GM19438 (cell line): ENCODE measurements around the gene ATG4B.

Experiments used
- ATAC-seq: cut with Tn5 transposase; IDR thresholded peaks from one replicate; pipeline ENCODE4 v1.9.1; 2021; ENCODE audit warnings: low read depth; ENCODE audit not compliant: unreplicated experiment

Gene ATG4B

DNA sequence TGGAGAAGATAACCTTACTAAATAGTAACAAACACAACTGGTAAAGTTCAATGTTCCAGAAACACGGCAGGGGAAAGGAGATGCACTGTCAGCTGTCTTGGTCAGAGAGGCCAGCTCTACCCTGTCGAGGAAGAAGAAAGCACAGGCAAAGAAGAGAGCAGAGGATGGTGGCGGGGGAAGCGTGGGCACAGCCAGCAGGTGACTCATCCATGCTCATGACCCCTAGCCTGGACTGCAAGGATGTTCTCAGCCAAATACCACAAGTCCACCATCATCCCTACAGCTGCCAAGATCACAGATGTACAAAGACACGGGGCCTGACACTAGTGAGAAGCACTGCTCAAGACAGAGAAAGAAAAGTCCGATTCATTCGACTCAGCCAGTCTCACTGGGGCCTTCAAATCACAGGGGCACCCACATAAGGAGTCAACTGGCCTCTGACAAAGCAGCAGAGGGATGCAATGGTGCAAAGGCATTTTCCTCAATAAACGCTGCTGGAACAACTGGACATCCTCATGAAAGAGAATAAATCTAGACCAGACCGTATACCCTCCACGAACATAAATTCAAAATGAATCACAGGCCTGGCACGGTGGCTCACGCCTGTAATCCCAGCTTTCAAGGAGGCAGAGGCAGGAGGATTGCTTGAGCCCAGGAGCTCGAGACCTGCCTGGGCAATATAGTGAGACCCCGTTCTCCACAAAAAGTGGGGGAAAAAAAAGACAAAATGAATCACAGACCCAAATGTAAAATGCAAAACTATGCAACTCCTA is 43.5 kb downstream of the ATG4B start:
- ATAC-seq, result no peak

DNA sequence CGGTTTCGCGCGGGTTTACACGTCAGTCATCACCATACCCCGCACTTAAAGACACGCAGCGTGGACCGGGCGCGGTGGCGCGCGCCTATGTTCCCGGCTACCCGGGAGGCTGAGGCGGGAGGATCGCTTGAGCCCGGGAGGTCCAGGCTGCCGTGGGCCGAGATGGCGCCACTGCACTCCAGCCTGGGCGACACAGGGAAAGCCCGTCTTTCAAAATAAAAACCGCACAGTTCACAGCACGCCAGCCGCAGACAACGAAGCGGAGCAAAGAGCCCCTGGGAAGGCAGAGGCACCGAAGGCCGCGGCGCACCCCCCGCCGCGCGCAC is 48.8 kb downstream of the ATG4B start:
- ATAC-seq, result peak; percentile 17

DNA sequence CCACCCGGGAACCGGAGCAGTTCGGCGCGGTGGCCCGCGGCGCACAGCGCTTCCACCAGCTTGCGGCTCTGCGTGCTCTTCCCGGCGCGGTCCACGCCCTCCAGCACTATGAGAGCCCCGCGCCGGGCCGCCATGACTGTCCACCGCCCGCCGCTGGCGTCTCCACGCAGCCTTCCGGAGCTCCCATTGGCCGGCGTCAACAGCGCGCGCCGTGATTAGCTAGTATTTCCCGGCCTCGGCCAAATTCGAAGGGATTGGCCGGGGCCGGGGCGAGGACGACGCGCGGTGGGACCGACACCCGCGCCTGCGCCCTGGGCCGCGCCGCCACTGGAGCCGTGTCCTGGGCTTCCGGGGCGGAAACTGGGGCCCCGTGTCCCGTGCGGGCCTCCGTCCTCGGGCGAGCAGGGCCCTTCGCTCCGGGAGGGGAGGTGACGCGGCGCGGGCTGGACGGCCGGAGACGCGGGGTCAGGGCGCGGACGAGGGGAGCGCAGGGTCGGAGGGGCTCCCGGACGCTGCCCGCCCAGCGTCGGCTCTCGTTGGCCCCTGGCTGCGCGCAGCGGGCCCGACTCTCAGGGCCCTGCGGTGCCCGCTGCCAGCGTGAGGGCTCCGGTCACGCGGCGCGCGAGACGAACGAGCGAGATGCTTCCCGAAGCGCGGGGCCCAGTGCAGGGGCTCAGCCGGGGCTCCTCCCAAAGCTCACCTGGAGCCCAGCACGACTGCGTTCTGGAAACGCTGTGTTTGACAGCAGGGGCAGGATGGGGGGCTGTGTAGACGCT is 49.3 kb downstream of the ATG4B start, which contains the start of gene DTYMK:
DTYMK (minus strand) TSS at position 166 of the 776 bp plus-strand sequence; CDS start at position 134, 32 bp downstream.
- peak; percentile 94 for ATAC-seq

DNA sequence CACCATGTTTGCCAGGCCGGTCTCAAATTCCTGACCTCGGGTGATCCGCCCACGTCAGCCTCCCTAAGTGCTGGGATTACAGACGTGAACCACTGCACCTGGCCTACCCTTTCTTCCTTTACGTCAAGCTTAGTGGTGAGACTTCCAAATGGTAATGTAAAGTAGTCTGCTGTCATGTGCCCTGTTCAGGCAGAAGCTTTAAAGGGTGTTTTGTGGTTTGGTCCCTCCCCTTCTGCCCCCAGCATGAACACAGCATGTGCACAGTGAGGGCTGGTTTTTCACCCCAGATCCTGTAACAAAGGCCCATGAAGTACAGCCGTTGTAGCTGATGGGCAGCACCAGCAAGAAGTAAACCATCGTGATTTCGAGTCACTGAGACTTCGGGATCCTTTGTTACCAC is 51.8 kb downstream of the ATG4B start:
- no peak for ATAC-seq

DNA sequence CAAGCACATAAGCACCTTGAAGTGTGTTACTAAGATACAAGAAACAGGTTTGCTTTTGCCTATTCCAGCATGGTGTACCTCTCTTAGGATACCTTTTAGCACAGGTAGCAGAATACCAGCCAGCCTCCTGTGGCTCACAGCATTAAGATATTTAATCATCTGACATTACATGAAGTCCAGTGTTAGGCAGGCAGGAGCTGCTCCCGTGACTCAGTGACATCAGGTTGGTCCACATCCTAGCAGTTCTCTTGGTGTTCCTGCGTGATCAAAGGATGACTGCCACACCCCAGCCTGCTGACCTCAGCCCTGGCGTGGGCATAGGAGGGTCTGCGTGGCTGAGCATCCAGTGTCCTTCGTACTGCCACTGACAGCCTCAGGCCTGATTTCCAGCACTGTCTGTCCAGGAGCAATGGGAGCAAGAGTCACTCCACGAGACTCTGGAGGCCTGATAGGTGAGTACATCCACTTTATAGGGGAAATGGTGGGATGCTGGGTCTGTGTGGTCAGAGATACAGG is 52.8 kb downstream of the ATG4B start:
- ATAC-seq, result no peak

DNA sequence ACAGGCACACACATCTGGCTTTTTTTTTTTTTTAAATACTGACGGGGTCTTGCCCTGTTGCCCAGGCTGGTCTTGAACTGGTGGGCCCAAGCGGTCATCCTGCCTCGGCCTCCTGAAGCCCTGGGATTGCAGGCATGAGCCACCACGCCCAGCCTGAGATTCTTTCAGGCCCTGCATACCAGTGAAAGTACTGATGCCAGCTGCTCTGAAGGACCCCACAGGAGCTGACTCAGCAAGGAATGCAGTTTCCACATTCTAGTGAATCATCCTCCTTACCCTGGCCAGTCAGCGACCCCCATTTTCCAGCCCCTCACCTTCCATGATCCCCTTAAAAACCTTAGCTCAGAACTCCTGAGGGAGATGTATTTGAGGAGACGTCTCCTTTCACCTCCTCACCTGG is 55.0 kb downstream of the ATG4B start:
- no peak for ATAC-seq

DNA sequence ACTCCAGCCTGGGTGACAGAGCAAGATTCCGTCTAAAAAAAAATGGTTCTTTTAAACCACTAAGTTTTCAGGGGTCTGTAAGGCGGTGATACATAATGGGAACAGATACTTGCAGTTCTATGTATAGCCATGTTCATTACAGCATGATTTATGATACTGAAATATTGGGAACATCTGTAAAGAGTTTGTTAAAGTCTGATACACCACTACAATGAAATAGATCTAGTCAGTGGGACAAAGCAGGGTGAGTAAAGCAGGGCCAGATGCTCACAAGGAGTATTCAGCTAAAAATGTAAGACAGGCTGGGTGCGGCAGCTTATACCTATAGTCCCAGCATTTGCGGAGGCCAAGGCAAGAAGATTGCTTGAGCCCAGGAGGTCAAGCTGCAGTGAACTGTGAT is 58.2 kb downstream of the ATG4B start:
- ATAC-seq, result no peak

DNA sequence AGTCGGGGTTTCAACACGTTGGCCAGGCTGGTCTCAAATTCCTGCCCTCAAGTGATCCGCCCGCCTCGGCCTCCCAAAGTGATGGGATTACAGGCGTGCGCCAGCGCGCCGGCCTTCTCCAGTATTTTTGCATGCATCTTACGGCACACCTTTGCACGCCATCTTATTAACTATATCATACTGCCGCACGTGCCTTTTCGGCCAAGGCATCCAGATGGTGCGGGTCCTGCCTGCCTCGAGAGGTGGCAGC is 63.6 kb downstream of the ATG4B start:
- no peak for ATAC-seq

DNA sequence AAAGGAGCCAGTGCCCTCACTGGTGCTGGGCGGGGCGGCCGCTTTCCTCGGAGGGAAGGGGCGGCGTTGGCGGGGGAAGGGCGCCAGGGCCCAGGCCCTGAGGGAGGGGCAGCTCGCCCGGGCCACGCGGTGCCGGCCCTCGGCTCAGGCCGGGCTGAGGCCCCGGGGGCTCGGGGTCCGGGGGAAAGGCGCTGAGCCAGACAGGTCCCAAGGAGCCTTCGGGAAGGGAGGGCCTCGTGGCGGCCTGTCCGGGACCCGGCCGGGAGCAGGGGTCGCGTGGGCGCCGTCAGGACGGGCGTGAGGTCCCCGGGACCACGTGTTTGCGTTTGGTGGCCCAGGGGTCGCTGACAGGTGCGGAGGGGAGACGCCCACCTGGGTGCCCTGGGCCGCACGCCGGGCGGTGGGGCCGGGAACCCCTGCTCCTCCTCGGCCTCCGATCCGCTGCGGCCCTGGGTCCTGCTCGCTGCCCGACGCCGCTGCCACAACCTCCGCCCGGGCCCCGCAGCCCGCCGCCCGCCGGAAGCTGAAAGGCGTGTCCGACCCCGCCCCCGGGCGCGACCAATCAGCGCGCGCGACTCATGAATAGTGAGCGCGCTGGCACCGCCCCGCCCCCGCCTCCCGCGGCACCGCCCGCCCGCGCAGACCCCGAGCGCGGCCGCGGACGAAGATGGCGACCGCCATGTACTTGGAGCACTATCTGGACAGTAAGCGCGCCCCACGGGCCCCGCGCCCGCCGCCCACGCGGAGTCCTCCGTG is 64.1 kb downstream of the ATG4B start, which contains the start of gene ING5:
ING5 (plus strand) TSS at position 641 of the 756 bp plus-strand sequence; CDS start at position 668, 27 bp downstream.
- peak; percentile 47 for ATAC-seq

DNA sequence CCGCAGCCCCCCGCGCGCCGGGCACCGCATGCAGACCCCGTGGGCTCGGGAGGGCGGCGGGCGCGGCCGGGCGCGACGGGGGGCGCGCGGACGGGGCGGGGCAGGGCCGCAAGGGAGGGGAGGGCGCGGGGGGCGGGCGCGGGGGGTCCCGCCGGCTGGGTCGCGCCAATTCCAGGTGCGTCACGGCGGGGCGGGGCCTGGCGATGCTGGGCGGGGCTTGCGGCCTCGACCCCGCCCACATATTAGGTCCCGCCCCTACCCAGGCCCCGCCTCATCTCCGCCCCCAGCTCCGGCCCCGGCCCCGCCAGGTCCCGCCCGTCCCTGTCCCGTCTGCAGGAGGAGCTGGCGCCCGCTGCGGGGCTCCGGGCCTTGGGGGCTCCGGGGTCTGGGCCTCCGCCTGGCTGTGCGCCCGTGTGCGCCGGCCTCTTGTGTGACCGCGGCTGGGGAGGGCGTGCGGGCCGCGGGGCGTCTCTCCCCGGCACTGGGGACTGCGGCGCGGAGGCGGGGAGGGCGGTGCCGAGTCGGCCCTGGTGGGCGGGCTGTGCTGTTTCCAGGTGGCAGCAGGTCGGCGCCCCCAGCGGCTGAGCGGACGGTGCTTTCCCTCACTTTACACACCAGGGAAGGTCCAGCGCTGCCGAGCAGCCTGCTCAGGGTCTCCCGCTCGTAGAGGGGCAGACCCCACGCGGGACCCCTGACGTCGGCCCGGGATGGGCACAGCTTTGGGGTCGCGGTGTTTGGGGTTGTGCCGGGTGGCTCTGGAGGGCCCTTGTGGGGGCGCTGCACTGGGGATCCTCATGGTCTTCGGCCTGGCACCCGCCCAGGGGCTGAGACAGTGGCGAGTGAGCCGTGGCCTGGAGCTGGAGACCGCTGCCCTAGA is 64.9 kb downstream of the ATG4B start:
- ATAC-seq, result peak; percentile 70

DNA sequence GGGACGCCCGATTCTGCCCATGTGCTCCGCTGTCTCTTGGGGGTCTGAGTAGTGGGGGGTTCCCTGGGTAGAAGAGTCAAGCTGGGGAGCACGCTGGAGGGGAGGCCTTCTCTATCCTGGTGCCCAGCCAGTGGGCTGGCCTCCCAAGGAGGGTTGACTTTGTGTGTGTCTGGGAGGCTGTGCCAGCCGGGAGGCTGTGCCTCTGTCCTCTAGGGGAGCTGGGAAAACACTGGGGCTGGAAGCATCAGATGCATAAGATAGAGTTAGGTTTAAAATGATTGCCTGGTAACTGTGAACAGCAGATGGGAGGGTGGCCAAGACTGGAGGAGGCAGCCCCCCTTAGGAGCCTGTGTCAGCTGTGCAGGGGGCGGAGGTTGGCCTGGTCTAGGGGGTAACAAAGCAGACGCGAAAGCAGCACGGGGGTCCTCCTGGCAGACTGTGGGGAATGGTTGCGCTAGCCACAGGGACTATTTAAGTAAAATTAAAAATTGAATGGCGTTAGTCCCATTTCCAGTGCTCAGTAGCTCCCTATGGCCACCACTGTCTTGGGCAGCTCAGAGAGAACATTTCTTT is 65.6 kb downstream of the ATG4B start:
- no peak for ATAC-seq

DNA sequence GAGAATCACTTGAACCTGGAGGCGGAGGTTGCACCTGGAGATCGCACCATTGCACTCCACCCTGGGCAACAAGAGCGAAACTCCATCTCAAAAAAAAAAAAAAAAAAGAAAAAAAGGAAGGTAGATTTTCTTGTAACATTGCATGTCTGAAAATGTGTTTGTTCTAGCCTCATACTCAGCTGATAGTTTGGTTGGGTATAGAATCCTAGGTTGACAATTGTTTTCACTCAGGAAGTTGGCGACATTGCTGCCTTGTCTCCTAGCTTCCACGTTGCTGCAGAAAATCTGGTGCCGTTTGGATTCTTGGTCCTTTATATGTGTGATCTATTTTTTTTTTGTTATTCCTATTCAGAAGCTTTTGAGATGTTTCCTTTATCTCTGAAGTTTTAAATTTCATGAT is 69.0 kb downstream of the ATG4B start:
- ATAC-seq, result no peak

DNA sequence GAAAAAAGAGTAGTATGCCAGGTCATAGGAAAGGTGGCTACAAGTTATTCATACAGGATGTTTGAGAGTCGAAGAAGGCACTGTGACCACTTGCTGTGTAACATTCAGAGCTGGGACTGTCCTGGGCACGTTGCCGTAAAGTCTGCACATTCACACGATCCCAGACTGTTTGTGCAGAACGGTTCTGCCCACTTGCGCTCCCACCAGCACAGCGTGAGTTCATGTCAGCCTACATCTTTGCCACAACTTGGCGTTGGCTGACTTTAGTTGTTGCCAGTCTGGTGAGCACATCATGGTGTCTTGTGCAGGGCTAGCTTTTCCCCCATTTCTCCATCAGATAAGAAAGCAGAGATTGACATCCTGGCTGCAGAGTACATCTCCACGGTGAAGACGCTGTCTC is 71.4 kb downstream of the ATG4B start:
- ATAC-seq, result no peak

DNA sequence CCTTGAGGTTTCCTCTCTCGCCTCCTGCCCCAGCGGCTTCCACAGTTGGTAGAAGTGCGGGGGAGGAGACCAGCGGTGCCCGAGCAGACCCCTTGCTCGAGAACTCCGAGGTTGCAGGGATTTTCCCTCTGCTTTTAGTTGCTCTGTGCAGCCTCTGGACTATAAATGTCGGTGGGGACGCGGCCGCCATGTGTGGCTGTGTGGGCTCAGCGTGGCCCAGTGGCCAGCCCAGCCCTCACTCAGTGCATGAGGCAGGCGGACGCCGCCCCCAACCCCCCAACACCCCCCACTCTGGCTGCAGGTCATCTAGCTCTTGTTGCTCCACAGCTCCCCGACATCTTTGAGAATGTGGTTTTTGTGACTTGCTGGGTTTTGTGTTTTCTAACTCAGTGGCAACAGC is 81.6 kb downstream of the ATG4B start:
- ATAC-seq, result no peak

DNA sequence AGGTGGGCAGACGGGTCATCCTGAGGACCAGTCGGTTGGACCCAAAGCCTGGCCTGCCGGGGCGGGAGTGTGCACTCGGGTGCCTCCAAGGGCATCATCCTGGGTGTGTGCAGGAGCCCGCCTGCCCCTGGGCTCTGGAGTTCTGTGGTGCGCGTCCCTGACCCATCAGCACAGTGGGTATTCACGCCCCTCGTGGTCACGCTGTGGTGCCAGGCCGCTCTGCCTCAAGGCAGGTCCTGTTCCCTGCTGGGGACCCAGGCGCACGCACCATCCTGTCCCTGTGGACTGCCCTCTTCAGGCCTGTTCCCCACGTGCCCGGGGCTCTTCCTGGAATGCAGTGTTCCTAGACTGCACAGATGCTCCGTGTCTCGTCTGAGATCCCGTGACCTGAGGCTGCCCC is 82.6 kb downstream of the ATG4B start:
- ATAC-seq, result no peak

DNA sequence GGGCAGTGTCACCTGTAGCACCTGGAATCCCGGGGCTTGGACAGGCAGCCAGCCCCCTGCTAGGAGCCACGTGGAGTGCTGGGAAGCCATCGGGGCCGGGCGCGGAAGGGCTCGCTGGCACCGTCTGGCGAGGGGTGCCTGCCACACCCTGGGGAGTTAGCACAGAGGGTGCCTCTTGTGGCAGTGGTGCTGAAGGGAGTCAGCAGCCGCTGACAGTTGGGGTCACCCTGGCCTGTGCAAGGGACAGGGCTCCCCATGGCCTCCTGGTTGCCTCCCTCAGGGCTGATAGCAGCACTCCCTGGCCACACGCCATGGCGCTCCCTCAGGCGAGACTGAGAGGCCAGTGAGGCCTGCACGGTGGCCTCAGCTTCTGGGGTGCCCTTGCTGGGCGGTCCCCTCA is 83.1 kb downstream of the ATG4B start:
- ATAC-seq, result no peak

DNA sequence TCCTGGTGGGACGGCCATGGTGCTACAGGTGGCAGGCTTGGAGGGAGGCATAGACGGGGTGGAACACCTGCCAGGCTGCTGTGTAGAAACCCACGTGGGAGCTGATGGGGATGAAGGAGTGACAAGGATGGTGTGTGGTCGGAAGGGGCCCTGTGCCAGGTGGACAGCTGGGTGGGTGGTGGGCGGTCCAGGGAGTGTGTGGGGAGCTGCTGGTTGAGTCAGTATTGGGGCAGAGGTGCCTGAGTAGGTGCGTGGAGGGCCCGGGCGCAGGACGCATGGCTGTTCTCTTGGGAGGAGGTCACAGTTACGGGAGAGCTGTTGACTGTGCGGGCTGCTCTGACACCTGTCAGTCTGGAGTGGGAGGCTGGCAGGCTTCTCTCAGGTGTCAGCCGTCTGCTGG is 84.4 kb downstream of the ATG4B start:
- no peak for ATAC-seq

DNA sequence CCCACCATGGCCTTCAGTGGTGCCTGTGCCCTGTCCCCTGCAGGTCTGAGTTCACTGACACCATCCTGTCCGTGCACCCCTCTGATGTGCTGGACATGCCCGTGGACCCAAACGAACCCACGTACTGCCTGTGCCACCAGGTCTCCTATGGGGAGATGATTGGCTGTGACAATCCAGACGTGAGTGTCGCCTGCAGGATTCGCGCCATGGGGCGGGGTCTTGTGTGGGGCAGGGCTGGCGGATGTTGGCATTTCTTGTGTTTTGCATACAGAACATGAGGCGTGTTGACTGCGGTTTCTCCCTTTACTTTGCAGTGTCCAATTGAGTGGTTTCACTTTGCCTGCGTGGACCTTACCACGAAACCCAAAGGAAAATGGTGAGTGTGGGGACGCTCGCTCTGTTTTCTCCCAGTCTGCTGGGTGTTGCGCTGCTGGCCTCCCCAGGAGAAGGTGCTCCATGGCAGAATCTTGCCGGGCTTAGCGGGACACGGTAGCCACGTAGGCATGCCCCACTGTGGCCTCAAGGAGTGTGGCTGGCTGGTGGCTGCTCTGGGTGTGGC is 85.5 kb downstream of the ATG4B start:
- ATAC-seq, result no peak
